GM11168 (cell line): ENCODE measurements around the gene CEACAM16.

Experiments
- in situ Hi-C: fragments of 300-500 bp; cut with MboI; formaldehyde crosslinking; loops from one replicate; pipeline ENCODE4 v1.12.0; 2022; ENCODE audit warnings: low sequenced_read_pairs; ENCODE audit not compliant: unreplicated experiment

Gene CEACAM16

DNA sequence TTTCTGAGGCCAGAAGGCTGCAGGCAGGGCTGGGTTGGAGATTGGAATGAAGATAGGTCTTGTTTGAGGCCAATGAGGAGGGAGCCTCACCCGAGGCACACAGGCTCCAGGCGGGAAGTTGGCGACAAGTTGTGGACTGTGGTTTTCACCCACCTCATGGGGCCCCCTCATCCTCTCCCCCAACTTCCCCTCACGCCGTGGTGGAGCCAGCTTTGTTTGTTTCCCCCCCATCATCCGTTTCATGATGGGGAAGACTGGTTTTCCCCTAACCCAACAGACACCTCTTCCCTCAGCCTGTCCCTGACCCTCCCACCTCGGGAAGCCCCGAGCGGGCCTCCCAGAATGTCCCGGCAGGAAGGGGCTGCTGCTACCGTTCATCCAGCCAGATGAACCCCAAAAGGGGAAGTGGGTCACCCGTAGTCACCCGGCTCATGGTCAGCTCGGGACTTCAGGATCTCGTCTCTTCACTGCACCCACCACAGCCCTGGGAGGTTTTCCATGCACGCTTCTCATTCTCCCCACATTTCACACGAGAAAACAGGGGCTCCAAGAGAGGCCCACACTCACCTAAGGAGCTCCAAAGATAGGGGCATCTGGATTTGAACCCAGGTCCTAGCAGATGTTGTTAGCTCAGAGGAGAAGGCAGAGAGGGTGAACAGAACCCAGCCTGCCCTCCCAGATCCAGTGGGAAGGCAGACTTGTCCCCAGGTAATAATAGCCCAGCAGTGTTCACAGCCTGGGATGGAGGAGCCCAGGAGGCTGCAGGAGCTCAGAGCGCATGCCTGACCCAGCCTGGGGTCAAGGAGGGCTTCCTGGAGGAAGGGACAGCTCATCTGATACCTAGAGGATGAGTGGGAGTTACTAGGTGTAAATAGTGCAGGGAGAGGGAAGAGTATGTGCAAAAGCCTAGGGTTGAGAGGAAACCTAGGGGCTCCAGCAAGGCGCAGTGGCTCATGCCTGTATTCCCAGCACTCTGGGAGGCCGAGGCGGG lies 23.5 kb downstream of the CEACAM16 start:
- in situ Hi-C loops = loop anchor here (5.0 kb wide), 1 partner anchor 35 kb away; no protein-coding TSS in a partner anchor

GRCh38 chr19:44723299-44723951 lies 24.5 kb downstream of the CEACAM16 start:
- in situ Hi-C loops = loop anchor here (5.0 kb wide), 1 partner anchor 34 kb away; no protein-coding TSS in a partner anchor

DNA sequence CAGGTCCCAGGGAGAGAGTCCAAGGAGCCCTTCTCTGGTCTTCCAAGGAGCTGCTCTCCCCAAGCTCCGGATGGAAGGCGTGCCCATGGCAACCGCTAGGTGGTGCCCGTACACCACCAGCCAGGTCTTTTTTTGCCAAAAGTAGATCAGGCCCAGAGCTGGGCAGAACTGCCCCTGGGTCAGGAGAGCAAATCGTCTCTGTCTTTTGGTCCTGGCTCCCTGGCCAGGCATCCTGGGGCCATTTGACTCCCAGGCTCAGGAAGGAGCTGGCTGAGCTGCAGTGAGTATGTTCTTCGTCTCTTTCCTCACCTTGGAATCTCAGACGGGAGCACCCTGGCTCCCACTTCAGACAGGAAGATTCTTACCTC lies 25.0 kb downstream of the CEACAM16 start:
- in situ Hi-C loops = loop anchor here (5.0 kb wide), 1 partner anchor 33 kb away; no protein-coding TSS in a partner anchor

DNA sequence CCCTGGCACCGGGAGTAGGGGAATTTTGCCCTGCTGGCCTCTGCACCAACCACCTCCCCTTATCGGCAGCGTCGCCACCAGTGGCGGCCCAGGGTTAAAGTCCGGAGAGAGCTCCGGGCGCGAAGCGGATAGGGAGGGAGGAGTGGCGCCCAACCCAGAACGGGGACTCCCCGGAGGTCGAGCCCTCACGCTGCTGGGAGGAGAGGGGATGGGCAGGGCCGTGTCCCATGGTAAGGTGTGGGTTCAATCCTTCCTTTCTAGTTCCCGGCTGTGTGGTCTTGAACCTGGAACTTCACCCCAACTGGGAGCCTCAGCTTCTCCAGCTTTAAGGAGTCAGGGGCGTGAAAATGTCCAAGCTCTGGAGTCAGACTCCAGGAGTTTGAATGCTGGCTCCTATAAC lies 26.3 kb downstream of the CEACAM16 start:
- in situ Hi-C loops = no loop called here

DNA sequence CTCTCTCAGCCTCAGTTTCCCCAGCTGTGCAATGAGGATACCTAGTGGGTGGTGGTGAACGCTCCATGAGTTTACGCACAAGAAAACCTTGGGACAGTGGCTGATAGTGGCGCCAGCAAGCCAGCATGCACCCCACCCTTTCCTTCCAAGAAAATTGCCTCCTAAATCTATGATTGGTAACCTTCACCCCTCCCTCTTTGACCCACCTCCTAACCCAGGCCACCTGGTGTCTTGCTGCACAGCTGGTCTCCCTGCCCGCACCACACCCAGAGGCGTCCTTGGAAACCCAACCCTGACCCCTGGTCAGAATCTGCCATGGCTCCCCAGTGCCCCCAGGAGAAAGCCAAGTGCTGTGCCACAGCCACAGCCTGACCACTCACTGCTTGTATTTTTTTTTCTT lies 26.7 kb downstream of the CEACAM16 start:
- in situ Hi-C loops = no loop called here

DNA sequence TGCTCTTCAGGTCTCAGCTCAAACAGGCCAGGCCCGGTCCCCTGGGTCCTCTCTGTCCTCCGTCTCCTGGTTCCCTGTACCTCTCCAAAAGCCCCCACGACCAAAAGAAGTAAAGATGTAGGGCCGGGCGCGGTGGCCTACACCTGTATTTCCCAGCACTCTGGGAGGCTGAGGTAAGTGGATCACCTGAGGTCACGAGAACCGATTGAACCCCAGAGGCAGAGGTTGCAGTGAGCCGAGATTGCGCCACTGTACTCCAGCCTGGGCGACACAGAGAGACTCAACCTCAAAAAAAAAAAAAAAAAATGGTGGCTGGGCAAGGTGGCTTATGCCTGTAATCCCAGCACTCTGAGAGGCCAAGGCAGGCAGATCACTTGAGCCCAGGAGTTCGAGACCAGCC lies 27.5 kb downstream of the CEACAM16 start:
- in situ Hi-C loops = no loop called here

GRCh38 chr19:44728178-44728577 lies 29.2 kb downstream of the CEACAM16 start:
- in situ Hi-C loops = no loop called here

GRCh38 chr19:44729516-44730033 lies 30.6 kb downstream of the CEACAM16 start:
- in situ Hi-C loops = no loop called here

DNA sequence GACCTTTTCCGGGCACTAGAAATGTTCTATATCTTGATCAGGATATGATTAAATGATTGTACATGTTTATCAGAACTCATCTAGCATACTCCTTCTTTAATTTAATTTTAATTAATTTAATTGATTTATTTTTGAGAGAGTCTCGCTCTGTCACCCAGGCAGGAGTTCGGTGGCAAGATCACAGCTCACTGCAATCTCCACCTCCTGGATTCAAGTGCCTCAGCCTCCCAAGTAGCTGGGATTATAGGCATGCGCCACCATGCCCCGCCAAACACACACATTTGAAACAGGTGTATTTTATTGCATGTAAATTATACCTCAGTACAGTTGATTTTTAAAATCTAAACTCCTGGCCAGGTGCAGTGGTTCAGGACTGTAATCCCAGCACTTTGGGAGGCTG lies 32.1 kb downstream of the CEACAM16 start:
- in situ Hi-C loops = no loop called here

DNA sequence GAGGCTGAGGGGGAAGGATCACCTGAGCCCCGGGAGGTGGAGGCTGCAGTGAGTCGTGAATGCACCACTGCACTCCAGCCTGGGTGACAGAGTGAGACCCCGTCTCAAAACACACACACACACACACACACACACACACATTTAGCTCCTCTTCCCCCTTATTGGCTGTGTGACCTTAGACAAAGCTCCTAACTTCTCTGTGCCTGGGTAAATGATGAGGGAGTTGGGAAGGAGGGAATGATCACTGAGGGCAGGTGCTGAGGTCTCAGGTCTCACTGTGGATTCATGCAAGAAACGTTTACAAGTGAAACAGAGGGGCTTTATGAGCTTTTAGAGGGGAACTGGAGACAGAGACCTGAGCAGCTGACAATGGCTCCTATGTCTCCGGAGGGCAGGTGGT lies 32.7 kb downstream of the CEACAM16 start:
- in situ Hi-C loops = no loop called here

GRCh38 chr19:44732235-44733014 lies 33.5 kb downstream of the CEACAM16 start:
- in situ Hi-C loops = no loop called here

DNA sequence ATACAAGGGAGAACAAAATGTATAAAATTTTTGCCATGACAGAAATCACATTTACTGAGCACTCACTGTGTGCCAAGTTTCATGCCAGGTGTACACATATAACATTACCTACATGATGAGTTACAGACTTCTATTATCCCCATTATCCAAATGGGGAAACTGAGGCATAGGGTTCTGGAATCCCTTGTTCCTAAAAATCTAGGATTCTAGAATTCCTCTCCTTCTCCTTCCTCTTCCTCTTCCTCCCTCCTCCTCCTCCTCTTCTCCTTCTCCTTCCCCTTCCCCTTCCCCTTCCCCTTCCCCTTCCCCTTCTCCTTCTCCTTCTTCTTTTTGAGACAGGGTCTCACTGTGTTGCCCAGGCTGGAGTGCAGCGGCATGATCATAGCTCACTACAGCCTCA lies 35.4 kb downstream of the CEACAM16 start:
- in situ Hi-C loops = no loop called here

- in situ Hi-C loops = no loop called here
Measured at GRCh38 chr19:44735011-44735410, 36.1 kb downstream of the CEACAM16 start.

GRCh38 chr19:44737238-44738071 lies 38.5 kb downstream of the CEACAM16 start:
- in situ Hi-C loops = no loop called here

DNA sequence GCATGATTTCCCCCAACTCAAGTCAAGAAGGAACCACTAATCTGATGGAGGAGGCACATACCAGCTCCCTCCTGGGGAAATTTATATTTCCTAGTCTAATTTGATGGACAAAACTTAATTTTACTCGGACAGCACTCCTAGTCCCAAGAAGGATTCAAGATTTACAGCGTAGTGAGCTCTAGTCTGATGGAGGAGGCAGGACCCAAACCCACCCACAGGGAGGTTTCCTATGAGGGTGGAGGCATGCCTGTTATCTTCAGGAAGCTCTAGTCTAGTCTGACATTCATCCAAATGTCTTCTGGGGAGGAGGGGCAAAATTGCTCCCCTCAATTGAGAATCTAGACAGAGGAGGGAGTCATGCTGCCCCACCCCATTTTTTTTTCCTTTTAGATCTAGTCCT lies 39.2 kb downstream of the CEACAM16 start:
- in situ Hi-C loops = no loop called here

GRCh38 chr19:44738603-44739558 lies 39.9 kb downstream of the CEACAM16 start:
- in situ Hi-C loops = no loop called here

- in situ Hi-C loops = no loop called here
Measured at GRCh38 chr19:44740351-44740824, 41.4 kb downstream of the CEACAM16 start.

DNA sequence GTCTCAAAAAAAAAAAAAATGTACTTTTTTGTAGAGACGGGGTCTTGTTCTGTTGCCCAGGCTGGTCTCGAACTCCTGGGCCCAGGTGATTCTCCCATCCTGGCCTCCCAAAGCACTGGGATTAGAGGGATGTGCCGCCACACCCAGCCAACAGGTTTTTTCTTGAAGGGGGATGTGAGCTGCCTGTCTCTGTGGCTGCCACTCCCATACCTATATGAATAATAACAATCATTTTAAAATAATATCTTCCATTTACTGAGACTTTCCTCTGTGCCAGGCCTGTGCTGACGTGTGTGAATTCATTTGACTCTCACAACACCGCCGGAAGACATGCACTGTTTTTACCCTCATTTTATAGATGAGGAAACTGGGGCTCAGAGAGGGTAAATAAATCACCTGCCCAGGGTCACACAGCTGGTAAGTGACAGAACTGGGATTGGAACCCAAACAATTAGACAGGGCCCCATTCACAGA lies 42.3 kb downstream of the CEACAM16 start:
- in situ Hi-C loops = no loop called here
